Stimulated activated CD8-positive, alpha-beta memory T cell treated with anti-CD3 and anti-CD28 coated beads, Interleukin-12 subunit alpha, Interleukin-12 subunit beta, amount 100 ng/mL, for 24 hours (primary cell): ENCODE results near the gene CHD5.
"Not testable (repeated sequence)": the region's sequence is repeated elsewhere in the genome, so short reads cannot be mapped to it uniquely, and the experiment has no call there.

ENCODE experiments used
- DNase-seq: peaks from one replicate; pipeline ENCODE4 v3.0.0-alpha.2; 2020; ENCODE audit errors: extremely low read depth

The CHD5 gene

GRCh38 chr1:6086358-6086757 lies 93.8 kb downstream of the CHD5 start:
- DNase-seq = no peak

GRCh38 chr1:6085666-6086065 lies 94.5 kb downstream of the CHD5 start:
- no peak for DNase-seq

GRCh38 chr1:6084781-6085495 lies 95.2 kb downstream of the CHD5 start:
- no peak for DNase-seq

- no peak for DNase-seq
These were observed 96.2 kb downstream of the CHD5 start for GRCh38 chr1:6083801-6084446.

GRCh38 chr1:6083385-6083784 lies 96.7 kb downstream of the CHD5 start:
- DNase-seq = no peak

- DNase-seq = no peak
These were observed 97.6 kb downstream of the CHD5 start for GRCh38 chr1:6082430-6082971.

- no peak for DNase-seq
These were observed 98.2 kb downstream of the CHD5 start for GRCh38 chr1:6081901-6082300.

GRCh38 chr1:6080469-6080868 lies 99.7 kb downstream of the CHD5 start:
- no peak for DNase-seq

- no peak for DNase-seq
These were observed 102.2 kb downstream of the CHD5 start for GRCh38 chr1:6077919-6078318.

GRCh38 chr1:6077506-6077905 lies 102.6 kb downstream of the CHD5 start:
- no peak for DNase-seq

GRCh38 chr1:6077061-6077460 lies 103.1 kb downstream of the CHD5 start:
- not testable (repeated sequence) for DNase-seq

- no peak for DNase-seq
These were observed 104.4 kb downstream of the CHD5 start for GRCh38 chr1:6075748-6076147.

- DNase-seq = no peak
These were observed 105.8 kb downstream of the CHD5 start for GRCh38 chr1:6074192-6074901.

- no peak for DNase-seq
These were observed 106.6 kb downstream of the CHD5 start for GRCh38 chr1:6073480-6074053.

- DNase-seq = no peak
These were observed 107.2 kb downstream of the CHD5 start for GRCh38 chr1:6072774-6073479.

GRCh38 chr1:6071219-6071618 lies 108.9 kb downstream of the CHD5 start:
- DNase-seq = no peak

- no peak for DNase-seq
These were observed 109.6 kb downstream of the CHD5 start for GRCh38 chr1:6070450-6070974.

- DNase-seq = no peak
These were observed 110.5 kb downstream of the CHD5 start for GRCh38 chr1:6069573-6069972.

- DNase-seq = no peak
These were observed 111.2 kb downstream of the CHD5 start for GRCh38 chr1:6068932-6069331.

- DNase-seq = no peak
These were observed 112.0 kb downstream of the CHD5 start for GRCh38 chr1:6068073-6068472.

- no peak for DNase-seq
These were observed 113.4 kb downstream of the CHD5 start for GRCh38 chr1:6066680-6067079.
